Calu3 (cell line): ENCODE measurements around the gene C19orf47. TPM values are rescaled to one million over a fixed set of nuclear protein-coding genes. Genes with fewer than 3 reads are reported as not detected.

Experiments
- BruUV-seq: library from RNA; stranded (reverse); fragments of 400-500 nt; replicated peaks from 2 replicates; lab custom pipeline; 2021; lab: Mats Ljungman, UMichigan
- CTCF ChIA-PET: fragments of 300-600 bp; sonication (Branson Sonifier 250); formaldehyde crosslinking; loops from one replicate; lab custom pipeline; 2022; ENCODE audit warnings: antibody characterized with exemption; lab: Charles Lee
- DNase-seq: peaks from one replicate; pipeline ENCODE4 v3.0.0; 2022
- H3K27ac Mint-ChIP-seq: one replicate; pipeline ENCODE4 v1.8.0; 2022; ENCODE audit warnings: mixed read lengths; ENCODE audit not compliant: unreplicated experiment
- H3K27me3 Mint-ChIP-seq: one replicate; pipeline ENCODE4 v1.8.0; 2022; ENCODE audit warnings: mixed read lengths; ENCODE audit not compliant: unreplicated experiment
- H3K36me3 Mint-ChIP-seq: one replicate; pipeline ENCODE4 v1.8.0; 2022; ENCODE audit warnings: mild to moderate bottlenecking, moderate library complexity, mixed read lengths; ENCODE audit not compliant: insufficient read depth, unreplicated experiment
- H3K4me1 Mint-ChIP-seq: one replicate; pipeline ENCODE4 v1.8.0; 2022; ENCODE audit warnings: mild to moderate bottlenecking, low read depth, mixed read lengths; ENCODE audit not compliant: unreplicated experiment
- H3K4me3 Mint-ChIP-seq: one replicate; pipeline ENCODE4 v1.8.0; 2022; ENCODE audit warnings: mild to moderate bottlenecking, low read depth, moderate library complexity, mixed read lengths; ENCODE audit not compliant: unreplicated experiment
- H3K9me3 Mint-ChIP-seq: one replicate; pipeline ENCODE4 v1.8.0; 2022; ENCODE audit warnings: low read depth, mixed read lengths; ENCODE audit not compliant: unreplicated experiment
- CTCF ChIP-seq: fragments of 200-600 bp; IDR thresholded peaks from one replicate; pipeline ENCODE4 v1.8.0; 2022; ENCODE audit warnings: antibody characterized with exemption; ENCODE audit not compliant: unreplicated experiment
- intact Hi-C: fragments of 100-400 bp; cut with micrococcal nuclease; formaldehyde crosslinking; loops from one replicate; pipeline ENCODE4 v1.10.0; 2022; ENCODE audit not compliant: unreplicated experiment
- total RNA-seq: library from RNA; stranded (reverse); gene quantifications from 2 replicates; pipeline ENCODE4 v1.2.3, GENCODE V29; 2022

The C19orf47 gene
- total RNA-seq, 1 experiment from 2014 or later = 22.7 TPM

GRCh38 chr19:40321566-40322270 lies 26.5 kb downstream of the C19orf47 start:
- no peak for TF ChIP-seq CTCF
- no TSS peak for BruUV-seq
- CTCF ChIA-PET = no interaction called here
- Mint-ChIP-seq H3K9me3 (no peaks in the 10 kb centered on the region), H3K4me1 (no peaks in the 10 kb centered on the region), H3K27me3 (no peaks in the 10 kb centered on the region), H3K27ac (no peak overlapping the region), H3K36me3 (peaks cover 12% of the 10 kb centered on the region), H3K4me3 (no peak overlapping the region)
- no peak for DNase-seq
- intact Hi-C loops = no loop called here

- Mint-ChIP-seq H3K36me3 (peaks cover 12% of the 10 kb centered on the region), H3K9me3 (no peaks in the 10 kb centered on the region), H3K4me1 (no peaks in the 10 kb centered on the region), H3K27me3 (no peaks in the 10 kb centered on the region), H3K27ac (no peak overlapping the region), H3K4me3 (no peak overlapping the region)
- no peak for TF ChIP-seq CTCF
- no peak for DNase-seq
- intact Hi-C loops = no loop called here
- CTCF ChIA-PET = no interaction called here
- BruUV-seq = no TSS peak
Observed at GRCh38 chr19:40321076-40321475, 27.1 kb downstream of the C19orf47 start.

GRCh38 chr19:40320558-40320935 lies 27.6 kb downstream of the C19orf47 start:
- H3K27ac Mint-ChIP-seq = no peak overlapping the region
- intact Hi-C loops = no loop called here
- H3K9me3 Mint-ChIP-seq = no peaks in the 10 kb centered on the region
- H3K4me1 Mint-ChIP-seq = no peaks in the 10 kb centered on the region
- no TSS peak for BruUV-seq
- CTCF ChIA-PET = no interaction called here
- H3K4me3 Mint-ChIP-seq = no peak overlapping the region
- DNase-seq = no peak
- H3K36me3 Mint-ChIP-seq = peaks cover 12% of the 10 kb centered on the region
- H3K27me3 Mint-ChIP-seq = no peaks in the 10 kb centered on the region
- TF ChIP-seq CTCF = no peak

- intact Hi-C loops = no loop called here
- H3K4me1 Mint-ChIP-seq = no peaks in the 10 kb centered on the region
- CTCF ChIA-PET = interaction anchor here (0.7 kb wide), 1 partner anchor 701 kb away, joined by 3 read pairs; no protein-coding TSS in a partner anchor
- H3K9me3 Mint-ChIP-seq = no peaks in the 10 kb centered on the region
- no peaks in the 10 kb centered on the region for H3K27me3 Mint-ChIP-seq
- H3K27ac Mint-ChIP-seq = no peak overlapping the region
- H3K4me3 Mint-ChIP-seq = no peak overlapping the region
- DNase-seq = no peak
- no TSS peak for BruUV-seq
- no peak for TF ChIP-seq CTCF
- H3K36me3 Mint-ChIP-seq = no peaks in the 10 kb centered on the region
Observed at GRCh38 chr19:40317338-40317737, 30.9 kb downstream of the C19orf47 start.
